Spleen (tissue), 11 donors: ENCODE measurements around the gene WDR77. TPM values are rescaled to one million over a fixed set of nuclear protein-coding genes. Genes with fewer than 3 reads are reported as not detected.

Experiments used
- DNase-seq: peaks from one replicate; pipeline ENCODE4 v3.0.0-alpha.2; 2020
- H3K27ac ChIP-seq, 8 donors: fragments of 200-600 bp; sonication (generic) in 7 of 8; 1 replicate in 4 of 8; 2 replicates in 4 of 8; pipeline versions ENCODE4 v1.5.0 to v1.8.0; 2016 to 2021; ENCODE audit warnings: inconsistent platforms in 4 of 8, mild to moderate bottlenecking in 4 of 8, moderate library complexity in 1 of 8
- H3K27me3 ChIP-seq, 7 donors: fragments of 200-600 bp; sonication (generic) in 6 of 7; replicated peaks in 1 of 7; 1 replicate in 4 of 7; 2 replicates in 3 of 7; pipeline versions ENCODE4 v1.5.0 to v1.8.0; 2016 to 2021; ENCODE audit warnings: inconsistent platforms in 3 of 7, mild to moderate bottlenecking in 1 of 7
- H3K36me3 ChIP-seq, 6 donors: fragments of 200-600 bp; sonication (generic) in 5 of 6; 1 replicate in 4 of 6; 2 replicates in 2 of 6; pipeline versions ENCODE4 v1.5.0 to v1.8.0; 2016 to 2021; ENCODE audit warnings: inconsistent platforms in 2 of 6
- H3K4me1 ChIP-seq, 6 donors: fragments of 200-600 bp; sonication (generic) in 5 of 6; 1 replicate in 3 of 6; 2 replicates in 3 of 6; pipeline versions ENCODE4 v1.5.0 to v1.8.0; 2016 to 2021; ENCODE audit warnings: inconsistent platforms in 3 of 6
- H3K4me3 ChIP-seq, 8 donors: fragments of 200-600 bp; sonication (generic) in 7 of 8; 1 replicate in 4 of 8; 2 replicates in 4 of 8; pipeline versions ENCODE4 v1.5.0 to v1.8.0; 2016 to 2021; ENCODE audit warnings: inconsistent platforms in 4 of 8, mild to moderate bottlenecking in 4 of 8, moderate library complexity in 2 of 8
- H3K9me3 ChIP-seq, 8 donors: fragments of 200-600 bp; sonication (generic) in 7 of 8; 1 replicate in 4 of 8; 2 replicates in 4 of 8; pipeline versions ENCODE4 v1.5.0 to v1.8.0; 2016 to 2021; ENCODE audit warnings: inconsistent platforms in 4 of 8
- CTCF ChIP-seq, 11 experiments: fragments of 200-600 bp in 7 of 11; fragments of 450-650 bp in 4 of 11; sonication (generic) in 4 of 11; IDR thresholded peaks in 8 of 11; conservative IDR thresholded peaks in 3 of 11; 1 replicate in 7 of 11; 2 replicates in 4 of 11; pipeline versions ENCODE4 v1.4.0 to v1.8.0; 2016 to 2021; ENCODE audit warnings: antibody characterized with exemption in 11 of 11, inconsistent platforms in 4 of 11, mild to moderate bottlenecking in 1 of 11
- POLR2A ChIP-seq, 3 donors: fragments of 450-650 bp; IDR thresholded peaks; one replicate each; pipeline ENCODE4 v1.5.1; 2017; ENCODE audit warnings: antibody characterized with exemption in 3 of 3, mild to moderate bottlenecking in 1 of 3
- POLR2AphosphoS5 ChIP-seq, 3 donors: sonication (generic); formaldehyde crosslinking; IDR thresholded peaks; one replicate each; pipeline ENCODE4 v1.5.1; 2017; ENCODE audit warnings: antibody characterized with exemption in 3 of 3
- WGBS, 5 donors: extraction: QIAGEN DNeasy Blood & Tissue Kit in 3 of 5; methylation state at CpG; one replicate each; pipeline versions ENCODE4 v1.1.5 to v1.1.7; 2013 to 2018; 5-methylcytosine and 5-hydroxymethylcytosine counted together
- intact Hi-C: fragments of 100-400 bp; cut with DNase I; formaldehyde crosslinking; loops from one replicate; pipeline ENCODE4 v1.15.0; 2023; ENCODE audit warnings: low total_unique reads
- polyA plus RNA-seq, 3 donors: library from polyadenylated mRNA; stranded (reverse); fragments of 200-250 nt; gene quantifications; one replicate each; pipeline ENCODE4 v1.2.1, GENCODE V29; 2013
- total RNA-seq, 7 donors: library from RNA; depleted of rRNA in 3 of 7; stranded (reverse); fragments of >200 nt in 3 of 7; fragmentation: NEBNext Ultra II Directional in 4 of 7; extraction: Animal tissue kit (Norgen Biotek cat#: 25700) in 4 of 7; gene quantifications; one replicate each; pipeline versions ENCODE4 v1.1.0 to v1.2.1, GENCODE V29; 2016 to 2021
- donor health status: healthy with polysubstance abuse.
- donor health status: DM: no; HTN: no; CAD: no; lungs with moderate emphysema.
- donor health status: DM: no; HTN: no; CAD: no.
- donor health status: Bipolar disorder and iron deficiency.
- donor health status: healthy.
- donor health status: DM: no; HTN: no; CAD: no.
- donor health status: DM: yes; HTN: yes; CAD: no.

Gene WDR77
- total and polyA plus RNA-seq, 10 donors, result 24.8 to 36.6 (median 33.1) TPM

- Histone ChIP-seq H3K9me3 (no peaks in the 10 kb centered on the region), H3K4me1 (peaks cover 6 to 14% (median 12%) of the 10 kb centered on the region in 6 donors), H3K27me3 (no peaks in the 10 kb centered on the region), H3K27ac (no peak overlapping the region), H3K4me3 (no peak overlapping the region), H3K36me3 (peaks cover 0 to 80% (median 36%) of the 10 kb centered on the region in 6 donors)
- no peak for DNase-seq
- whole genome bisulfite sequencing, 5 donors, result 96 to 98% (median 97%) methylated on average over 2 of the region's 2 CpGs
- TF ChIP-seq CTCF (IDR thresholded peaks at IDR 0.05 in 8 of 11, conservative IDR thresholded peaks at IDR 0.05 in 3 of 11) (no peak), POLR2AphosphoS5 (IDR thresholded peaks at IDR 0.05) (no peak), POLR2A (IDR thresholded peaks at IDR 0.05) (no peak)
- intact Hi-C loops, result no loop called here
These were observed 16.7 kb upstream of the WDR77 start for GRCh38 chr1:111465754-111466153.

GRCh38 chr1:111463029-111463683, 14.1 kb upstream of the WDR77 start:
- no peak overlapping the region for H3K27ac ChIP-seq

GRCh38 chr1:111462370-111463028, 13.4 kb upstream of the WDR77 start:
- peaks cover 0 to 85% (median 61%) of the 10 kb centered on the region in 6 donors for H3K36me3 ChIP-seq

More at GRCh38 chr1:111463029-111463683, 14.1 kb upstream of the WDR77 start:
- Histone ChIP-seq H3K27me3 (no peaks in the 10 kb centered on the region), H3K9me3 (no peaks in the 10 kb centered on the region), H3K36me3 (peaks cover 0 to 84% (median 58%) of the 10 kb centered on the region in 6 donors), H3K4me1 (no peaks in the 10 kb centered on the region), H3K4me3 (no peak overlapping the region)
- intact Hi-C loops, result no loop called here
- TF ChIP-seq POLR2A (IDR thresholded peaks at IDR 0.05) (no peak), CTCF (IDR thresholded peaks at IDR 0.05 in 8 of 11, conservative IDR thresholded peaks at IDR 0.05 in 3 of 11) (no peak), POLR2AphosphoS5 (IDR thresholded peaks at IDR 0.05) (no peak)
- DNase-seq, result no peak
- 78 to 86% (median 81%) methylated on average over 4 of the region's 4 CpGs for WGBS, 5 donors

More at GRCh38 chr1:111462370-111463028, 13.4 kb upstream of the WDR77 start:
- H3K4me3 ChIP-seq, result no peak overlapping the region
- WGBS, 5 donors, result 94 to 97% (median 95%) methylated on average over 4 of the region's 4 CpGs
- intact Hi-C loops, result no loop called here
- no peaks in the 10 kb centered on the region for H3K4me1 ChIP-seq
- TF ChIP-seq POLR2A (IDR thresholded peaks at IDR 0.05) (no peak), POLR2AphosphoS5 (IDR thresholded peaks at IDR 0.05) (no peak), CTCF (IDR thresholded peaks at IDR 0.05 in 8 of 11, conservative IDR thresholded peaks at IDR 0.05 in 3 of 11) (no peak)
- H3K27ac ChIP-seq, result no peak overlapping the region
- H3K9me3 ChIP-seq, result no peaks in the 10 kb centered on the region
- no peak for DNase-seq
- H3K27me3 ChIP-seq, result no peaks in the 10 kb centered on the region
